T1000 (cell line): ENCODE data around the gene DNAH7.
"Not testable (repeated sequence)": the region's sequence is repeated elsewhere in the genome, so short reads cannot be mapped to it uniquely, and the experiment has no call there.

ENCODE experiments used
- DNase-seq: peaks from one replicate; lab custom pipeline; 2025; ENCODE audit warnings: mixed read lengths; lab: John Stamatoyannopoulos, UW

The DNAH7 gene

DNA sequence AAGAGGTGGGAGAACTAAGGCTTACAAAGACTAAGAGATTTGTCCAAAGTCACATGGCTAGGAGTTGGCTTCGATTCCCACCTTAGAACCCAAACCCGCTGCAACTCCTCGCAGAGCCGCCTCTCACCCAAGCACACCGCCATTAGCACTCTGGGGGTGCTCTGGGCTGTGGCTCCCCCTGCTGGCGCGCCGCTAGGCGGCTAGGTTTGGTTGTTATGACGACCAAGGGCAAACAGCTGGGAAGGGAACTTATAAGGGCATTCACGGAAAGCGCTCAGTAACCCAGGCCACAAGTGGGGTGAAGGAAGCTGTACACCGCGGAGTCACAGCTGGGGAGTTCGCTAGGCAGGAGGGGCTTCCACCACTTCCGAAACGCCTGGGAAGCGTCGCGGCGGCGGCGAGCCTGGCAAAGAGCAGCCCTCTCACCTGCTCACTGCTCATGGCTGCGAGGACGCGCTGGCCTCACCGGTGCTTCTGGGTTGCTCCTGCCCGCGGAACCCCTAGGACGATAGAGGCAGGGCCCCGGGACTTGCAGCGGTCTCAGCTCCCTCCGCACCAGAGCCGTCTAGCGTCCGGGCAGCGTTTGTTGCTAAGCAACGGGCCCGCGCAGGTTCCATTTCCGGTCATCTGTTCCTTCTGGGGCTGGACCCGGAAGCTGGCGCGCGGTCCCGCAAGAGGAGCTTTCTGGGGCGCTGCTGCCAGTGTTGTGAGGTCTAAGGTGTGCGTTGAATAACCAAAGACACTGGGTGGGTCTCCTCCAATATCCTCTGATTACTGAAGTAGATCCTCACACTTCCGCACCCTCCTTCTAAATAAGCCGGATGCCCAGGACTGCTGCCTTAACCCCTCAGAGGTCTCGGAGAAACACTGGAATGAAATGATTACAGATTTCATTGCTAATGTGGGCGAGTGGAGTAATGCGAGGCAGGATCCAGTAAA, at the start of gene DNAH7:
Gene DNAH7, minus strand, starts transcription at position 567 of the 939 bp plus-strand sequence. Its CDS starts 126 bp downstream, at position 441.
- DNase-seq, result peak; percentile 70

DNA sequence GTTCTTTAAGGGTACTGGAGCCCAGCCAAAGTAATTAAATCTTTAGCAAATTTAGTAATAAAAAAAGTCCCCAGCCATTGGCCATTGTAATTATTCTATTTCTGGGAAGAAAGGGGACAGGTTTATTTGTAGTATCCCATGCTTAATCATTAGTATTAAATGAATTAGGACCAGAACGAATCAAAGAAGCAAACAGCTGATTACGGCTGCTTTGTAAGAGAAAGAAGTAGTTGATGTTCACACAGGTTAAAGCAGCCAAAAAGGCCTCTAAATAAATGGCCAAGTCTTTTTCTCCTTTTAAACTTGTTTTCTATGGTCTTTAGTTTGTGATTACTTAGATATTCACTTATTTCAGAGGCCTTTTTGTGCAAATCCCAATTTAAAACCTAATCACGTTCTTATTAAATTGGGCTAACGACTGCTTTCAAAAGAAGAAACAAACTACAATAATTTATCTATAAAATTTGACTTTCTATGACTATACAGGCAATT, 48.6 kb upstream of the DNAH7 start:
- no peak for DNase-seq

DNA sequence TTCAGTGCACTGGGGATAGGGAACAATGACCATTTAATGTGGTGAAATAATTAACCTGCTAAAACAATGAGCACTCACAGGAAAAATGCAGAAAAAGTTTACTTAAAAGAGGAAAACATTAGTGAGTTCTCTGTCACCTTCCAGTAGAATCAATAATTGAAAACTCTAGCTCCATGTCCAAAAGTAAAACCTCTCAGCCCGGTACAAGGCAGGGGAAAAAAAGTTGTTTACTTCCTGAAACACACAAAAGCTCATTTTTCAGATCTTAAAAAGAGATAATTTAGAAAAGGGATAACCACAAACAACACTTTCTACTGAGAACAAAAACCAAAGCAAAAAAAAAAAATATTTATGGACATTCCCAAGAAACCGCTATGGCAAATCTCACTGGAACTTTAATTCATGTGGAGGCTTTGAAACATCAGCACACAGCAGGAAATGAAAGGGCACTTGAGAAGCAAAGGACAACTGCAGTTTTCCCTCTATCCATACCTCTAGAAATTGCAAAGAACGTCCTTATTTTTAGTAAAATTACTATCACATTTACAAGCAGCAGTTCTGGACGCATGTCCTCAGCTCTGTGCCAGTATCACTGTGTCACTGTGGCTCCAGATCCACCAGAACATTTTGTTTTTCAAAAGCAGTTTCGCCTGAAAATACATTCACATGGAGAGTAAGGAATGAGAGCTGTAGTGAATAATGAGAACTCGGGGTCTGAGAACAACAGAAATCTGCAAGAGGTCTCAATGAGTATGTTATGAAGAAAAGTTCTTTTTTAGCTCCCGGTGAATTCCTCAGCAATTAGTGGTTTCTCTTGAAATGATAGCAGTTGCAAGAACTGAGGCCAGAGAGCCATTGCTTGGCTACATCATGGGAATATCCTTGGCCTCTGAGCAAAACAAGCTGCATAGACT, 44.7 kb upstream of the DNAH7 start:
- DNase-seq, result no peak

DNA sequence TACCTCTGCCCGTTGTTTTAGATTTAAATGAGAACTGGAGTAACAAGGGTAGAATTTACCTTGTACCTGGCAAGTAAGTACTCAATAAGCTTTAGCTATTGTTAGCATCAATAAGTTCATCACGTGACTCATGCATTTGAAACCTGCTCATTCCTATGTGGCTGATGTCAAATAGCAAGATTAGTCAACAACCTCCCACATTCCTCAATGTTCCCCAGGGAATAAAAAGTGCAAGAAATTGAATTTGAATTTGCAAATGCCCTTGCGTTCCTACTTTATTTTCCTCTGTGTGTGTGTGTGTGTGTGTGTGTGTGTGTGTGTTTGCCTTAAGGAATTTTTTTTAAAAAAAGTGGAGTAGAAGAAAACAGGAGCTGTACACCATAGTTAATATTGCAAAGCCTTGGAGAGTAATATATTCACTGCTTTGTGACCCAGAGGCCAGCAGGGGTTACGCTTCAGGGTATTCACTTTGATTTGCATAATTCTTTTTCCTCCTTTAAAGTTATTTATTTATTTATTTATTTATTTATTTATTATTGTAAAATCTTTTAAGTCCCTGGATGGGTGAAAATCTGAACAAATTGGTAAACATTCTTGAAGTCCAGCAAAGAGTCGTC, 43.9 kb upstream of the DNAH7 start:
- DNase-seq, result peak; percentile 32

DNA sequence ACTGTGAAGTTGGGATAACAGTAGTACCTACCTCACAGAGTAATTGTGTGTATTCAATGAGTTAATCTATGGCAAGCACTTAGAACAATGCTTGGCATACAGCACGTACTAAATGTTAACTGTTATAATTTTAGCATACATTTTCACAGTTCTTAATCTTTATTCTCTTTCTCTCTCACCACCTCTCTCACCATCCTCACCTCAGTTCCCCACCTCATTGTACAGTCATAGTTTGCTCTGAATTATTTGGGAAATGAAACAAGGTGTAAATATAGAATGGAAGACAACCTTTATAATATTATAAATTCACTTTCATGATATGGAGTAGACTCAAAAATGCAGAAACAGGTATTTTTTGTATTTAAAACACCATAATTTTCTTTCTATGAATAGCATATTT, 40.0 kb upstream of the DNAH7 start:
- DNase-seq, result no peak

DNA sequence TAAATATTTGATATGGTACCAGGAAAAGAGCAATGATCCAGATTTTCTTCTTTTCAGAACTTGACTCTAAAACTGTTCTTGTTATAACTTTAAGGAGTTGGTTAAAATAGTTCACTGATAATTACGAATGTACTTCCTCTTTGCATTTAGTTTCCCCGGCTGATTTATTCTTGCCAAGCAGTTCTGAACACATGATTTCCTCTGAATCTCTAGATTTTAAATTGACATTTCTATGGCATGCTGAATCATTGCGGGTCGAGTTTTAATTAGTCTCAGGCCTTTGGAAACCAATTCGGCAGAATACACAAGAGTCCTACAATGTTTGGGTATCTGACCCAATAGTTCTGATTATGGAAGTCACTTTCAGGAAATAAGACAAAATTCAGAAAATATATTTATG, 37.3 kb upstream of the DNAH7 start:
- DNase-seq, result no peak

DNA sequence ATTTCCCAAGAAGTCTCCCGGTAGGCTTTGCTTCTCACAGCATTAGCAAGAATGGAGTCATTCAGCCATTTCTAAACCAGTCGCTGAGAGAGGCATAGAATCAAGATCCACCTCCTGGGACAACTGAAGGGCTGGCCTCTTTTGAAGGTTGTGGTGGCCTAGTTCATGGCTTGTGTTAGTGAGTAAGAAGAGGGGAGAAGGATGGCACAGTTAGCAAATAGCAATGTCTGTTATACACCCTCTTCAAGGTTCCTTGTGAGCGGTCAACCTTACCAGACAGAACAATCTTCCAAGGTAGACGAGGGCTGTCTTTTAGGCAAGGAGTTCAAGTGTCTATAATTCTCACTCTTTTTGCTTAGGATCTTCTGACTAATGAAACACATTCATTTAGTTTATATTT, 35.4 kb upstream of the DNAH7 start:
- DNase-seq, result no peak

DNA sequence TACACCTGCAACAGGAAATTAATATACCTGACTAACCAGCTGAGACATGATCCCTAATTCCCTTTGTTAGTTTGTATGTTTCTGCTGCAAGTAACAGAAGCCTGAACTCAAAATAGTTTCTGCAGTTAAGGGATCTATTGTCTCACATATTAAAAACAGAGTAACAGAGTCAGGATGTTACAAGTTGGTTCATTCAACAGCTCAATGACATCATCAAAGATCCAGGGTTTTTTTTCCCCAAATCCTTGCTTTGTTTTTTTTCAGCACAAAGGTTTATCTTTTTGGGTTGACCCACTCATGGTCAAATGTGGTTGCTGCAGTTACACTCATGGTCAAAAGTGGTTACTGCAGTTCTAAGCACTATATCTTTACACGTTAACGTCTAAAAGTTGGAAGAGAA, 35.0 kb upstream of the DNAH7 start:
- DNase-seq, result no peak

DNA sequence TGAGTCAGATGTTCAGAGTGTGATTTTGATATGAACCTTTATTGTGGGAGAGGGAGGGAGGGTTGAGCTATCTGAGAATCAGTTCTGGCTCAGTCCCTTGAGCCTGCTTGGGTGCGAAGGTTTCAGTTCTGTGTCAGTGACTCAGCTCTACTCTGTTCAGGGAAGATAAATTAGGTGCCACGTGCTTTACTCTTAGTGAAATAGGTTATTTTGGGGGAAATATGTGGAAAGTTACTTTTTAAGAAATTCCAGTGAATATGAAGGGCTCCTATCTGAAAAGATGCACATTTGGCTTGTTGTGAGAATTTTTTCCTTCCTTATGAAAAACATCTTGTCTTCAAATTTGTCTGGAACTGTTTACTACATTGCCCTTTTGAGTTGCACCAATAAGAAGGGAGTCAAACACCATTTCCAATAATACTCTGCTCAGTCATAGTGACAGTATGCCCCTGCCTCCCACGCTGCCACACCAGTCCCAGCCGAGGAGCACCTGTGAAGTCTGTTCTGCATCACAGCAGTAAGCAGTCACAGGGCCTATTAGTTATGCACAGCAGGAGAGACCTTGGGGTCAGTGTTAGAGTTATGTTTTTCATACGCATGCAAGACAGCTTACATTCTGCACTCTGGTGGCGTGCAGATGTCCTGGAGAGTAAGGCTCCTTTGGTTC, 32.8 kb upstream of the DNAH7 start:
- no peak for DNase-seq

DNA sequence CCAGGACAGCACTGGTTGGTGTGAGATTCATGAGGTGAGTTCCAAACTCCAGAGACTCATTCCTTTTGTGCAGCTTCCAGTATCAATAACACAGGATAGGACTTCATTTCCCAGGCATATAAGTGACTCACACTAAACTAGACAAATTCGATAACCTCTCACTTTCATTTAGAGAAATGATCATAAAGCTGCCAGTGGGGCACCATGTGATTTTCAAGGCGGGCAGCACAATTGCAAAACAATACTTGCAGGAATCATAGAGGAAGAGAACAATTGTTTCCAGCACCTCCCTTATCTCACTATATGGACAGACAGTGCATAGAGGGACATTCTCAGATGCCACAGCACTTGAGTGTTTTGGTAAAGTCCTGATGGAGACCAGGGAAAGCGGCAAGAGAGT, 31.3 kb upstream of the DNAH7 start:
- no peak for DNase-seq

DNA sequence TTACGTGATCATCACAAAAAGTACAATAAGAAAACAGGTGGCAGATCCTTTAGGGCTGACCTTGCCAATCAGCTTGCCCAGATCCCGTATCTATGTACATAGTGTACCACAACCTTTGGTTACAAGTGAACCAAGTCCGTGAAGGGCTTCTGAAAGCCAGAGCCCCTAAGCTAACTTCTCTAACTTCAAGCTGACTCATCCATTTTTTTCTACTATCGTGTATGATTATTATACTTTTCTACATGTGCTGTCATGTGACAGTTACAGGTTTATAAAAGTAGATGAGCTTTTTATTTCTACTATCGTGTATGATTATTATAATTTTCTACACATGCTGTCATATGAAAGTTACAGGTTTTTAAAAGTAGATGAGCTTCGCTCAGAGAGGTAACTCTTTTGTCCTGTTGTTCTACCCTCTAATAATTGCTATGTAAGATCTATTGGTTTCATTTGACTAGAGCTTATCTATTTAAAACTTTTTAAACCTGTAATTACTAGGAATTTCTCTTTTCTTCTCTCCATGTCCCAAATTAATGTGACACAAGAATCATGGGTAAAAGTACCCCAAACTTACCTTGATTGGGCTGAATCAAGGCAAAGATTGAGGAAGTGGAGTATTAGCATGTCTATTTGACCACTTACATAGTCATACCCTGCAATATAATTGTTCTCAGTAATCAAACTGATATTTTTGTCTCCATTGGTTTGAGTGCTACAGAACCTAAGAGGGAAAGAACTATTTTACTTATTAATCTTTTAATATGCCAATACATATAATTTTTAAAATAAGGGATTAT, 29.4 kb upstream of the DNAH7 start:
- no peak for DNase-seq

DNA sequence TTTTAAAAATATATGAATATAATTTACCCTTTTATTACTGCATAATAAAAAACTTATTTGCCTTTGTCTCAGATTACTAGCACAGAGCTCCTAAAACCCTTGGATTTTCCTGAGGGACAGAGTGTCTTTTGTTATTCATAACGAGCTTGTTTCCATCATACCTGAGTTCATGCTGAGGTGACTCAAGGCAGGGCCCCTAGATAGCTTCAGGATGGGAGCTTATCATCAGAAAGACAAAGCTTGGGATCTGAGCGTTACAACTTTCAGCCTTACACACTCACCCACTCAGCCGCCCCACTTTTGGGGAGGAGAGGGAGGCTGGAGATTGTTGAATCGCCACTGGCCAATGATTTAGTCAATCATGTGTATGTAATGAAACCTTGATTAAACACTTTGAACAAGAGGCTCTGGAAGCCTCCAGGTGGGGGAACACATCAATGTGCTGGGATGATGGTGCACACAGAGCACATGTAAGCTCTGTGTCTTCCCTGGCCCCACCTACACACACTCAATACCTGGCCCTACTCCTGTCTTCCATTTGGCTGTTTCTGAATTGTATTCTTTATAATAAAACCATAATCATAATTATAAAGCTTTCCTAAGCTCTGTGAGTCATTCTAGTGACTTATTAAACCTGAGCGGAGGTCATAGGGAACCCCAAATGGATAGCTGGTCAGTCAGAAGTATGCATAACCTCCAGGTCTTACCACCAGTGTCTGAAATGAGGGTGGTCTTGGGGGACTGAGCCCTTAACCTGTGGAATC, 28.5 kb upstream of the DNAH7 start:
- DNase-seq, result no peak

DNA sequence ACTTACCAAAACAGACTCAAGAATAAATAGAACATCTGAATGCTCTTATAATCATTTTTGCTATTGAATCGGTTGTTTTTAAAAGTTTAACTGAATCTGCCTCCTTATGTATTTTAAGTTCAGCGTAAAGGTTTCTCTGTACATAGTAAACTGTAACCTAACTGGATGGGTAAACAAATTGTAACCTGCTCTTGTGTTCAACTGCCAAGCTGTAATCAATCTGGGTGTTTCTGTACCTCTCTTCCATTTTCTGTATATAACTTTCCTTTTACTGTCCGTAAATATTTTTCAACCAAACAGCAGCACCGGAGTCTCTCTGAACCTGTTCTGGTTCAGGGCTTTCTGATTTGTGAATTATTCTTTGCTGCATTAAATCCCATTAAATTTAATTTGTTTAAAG, 27.6 kb upstream of the DNAH7 start:
- no peak for DNase-seq

DNA sequence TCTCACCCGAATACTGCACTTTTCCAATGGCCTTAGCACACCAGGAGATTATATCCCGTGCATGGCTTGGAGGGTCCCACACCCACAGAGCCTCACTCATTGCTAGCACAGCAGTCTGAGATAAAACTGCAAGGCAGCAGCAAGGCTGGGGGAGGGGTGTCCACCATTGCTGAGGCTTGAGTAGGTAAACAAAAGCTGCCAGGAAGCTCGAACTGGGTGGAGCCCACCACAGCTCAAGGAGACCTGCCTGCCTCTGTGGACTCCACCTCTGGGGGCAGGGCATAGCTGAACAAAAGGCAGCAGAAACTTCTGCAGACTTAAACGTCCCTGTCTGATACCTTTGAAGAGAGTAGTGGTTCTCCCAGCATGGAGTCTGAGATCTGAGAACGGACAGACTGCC, 20.8 kb upstream of the DNAH7 start:
- DNase-seq, result not testable (repeated sequence)

DNA sequence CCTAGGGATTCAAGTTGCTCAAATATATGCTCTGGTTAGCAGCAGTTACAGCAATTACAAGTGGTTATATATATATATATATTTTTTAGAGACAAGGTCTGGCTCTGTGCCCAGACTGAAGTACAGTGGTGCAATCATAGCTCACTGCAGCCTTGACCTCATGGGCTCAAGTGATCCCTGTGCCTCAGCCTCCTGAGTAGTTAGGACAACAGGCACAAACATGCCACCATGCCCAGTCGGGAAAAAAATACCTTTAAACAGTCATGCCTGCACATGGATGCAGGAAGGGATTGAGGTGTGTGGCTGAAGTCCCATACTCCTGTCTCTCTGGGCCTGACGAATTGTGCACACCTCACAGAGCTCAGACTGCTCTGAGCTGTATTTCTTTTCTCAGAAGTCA, 19.6 kb upstream of the DNAH7 start:
- no peak for DNase-seq

DNA sequence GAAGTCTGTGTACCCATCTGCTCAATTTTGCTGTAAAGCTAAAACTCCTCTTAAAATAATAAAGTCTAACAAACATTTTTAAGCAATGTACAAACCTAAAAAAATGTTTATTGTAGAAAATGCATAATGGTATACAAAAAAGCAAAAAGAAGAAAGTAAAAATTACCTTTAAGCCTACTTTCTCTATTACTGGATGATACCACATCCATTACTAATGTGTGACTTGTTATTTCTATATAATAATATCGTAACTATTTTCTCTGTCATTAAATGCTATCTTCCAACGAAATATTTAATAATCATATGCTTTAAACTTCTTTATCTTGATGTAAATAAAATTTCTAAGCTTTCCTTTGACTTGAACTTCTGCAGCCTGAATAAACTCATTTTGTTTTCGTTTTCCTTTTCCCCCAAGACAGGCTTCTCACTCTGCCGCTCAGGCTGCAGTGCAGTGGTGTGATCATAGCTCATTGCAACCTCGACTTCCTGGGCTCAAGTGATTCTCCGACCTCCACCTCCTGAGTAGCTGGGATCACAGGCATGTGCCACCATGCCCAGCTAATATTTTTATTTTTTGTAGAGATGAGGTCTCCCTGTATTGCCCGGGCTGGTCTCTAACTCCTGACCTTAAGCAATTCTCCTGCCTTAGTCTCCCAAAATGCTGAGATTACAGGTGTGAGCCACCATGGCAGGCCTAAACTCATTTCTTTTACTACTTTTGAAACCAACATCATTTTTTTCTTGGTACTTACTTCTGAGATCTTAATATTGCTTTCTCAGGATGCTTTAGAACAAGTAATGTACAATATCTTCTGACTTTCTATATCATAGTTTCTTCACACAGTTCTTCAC, 18.1 kb upstream of the DNAH7 start:
- no peak for DNase-seq

DNA sequence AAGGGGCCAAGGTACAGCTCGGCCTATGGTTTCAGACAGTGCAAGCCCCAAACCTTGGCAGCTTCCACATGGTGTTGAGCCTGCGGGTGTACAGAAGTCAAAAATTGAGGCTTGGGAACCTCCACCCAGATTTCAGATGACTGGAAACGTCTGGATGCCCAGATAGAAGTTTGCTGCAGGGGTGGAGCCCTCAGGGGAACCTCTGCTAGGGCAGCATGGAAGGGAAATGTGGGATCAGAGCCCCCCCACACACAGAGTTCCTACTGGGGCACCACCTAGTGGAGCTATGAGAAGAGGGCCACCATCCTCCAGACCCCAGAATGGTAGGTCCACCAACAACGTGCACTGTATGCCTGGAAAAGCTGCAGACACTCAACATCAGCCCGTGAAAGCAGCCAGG, 15.0 kb upstream of the DNAH7 start:
- no peak for DNase-seq

DNA sequence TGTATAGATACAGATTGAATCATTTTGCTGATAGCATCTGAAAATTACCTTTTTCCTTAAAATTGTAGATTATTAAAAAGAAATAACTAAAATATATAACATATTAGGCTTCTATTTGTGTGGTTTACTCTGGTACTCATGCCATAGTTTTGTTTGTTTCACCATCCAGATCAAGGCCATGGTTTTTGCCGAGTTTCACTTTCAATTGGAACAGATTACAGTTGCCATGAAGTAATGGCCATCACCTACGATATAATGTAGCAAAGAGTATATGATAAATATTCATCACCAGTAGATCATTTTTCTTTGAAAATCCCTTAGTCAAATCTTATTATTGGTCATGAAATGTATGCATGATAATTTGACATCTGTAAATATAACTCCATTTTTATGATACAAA, 11.9 kb upstream of the DNAH7 start:
- DNase-seq, result no peak

DNA sequence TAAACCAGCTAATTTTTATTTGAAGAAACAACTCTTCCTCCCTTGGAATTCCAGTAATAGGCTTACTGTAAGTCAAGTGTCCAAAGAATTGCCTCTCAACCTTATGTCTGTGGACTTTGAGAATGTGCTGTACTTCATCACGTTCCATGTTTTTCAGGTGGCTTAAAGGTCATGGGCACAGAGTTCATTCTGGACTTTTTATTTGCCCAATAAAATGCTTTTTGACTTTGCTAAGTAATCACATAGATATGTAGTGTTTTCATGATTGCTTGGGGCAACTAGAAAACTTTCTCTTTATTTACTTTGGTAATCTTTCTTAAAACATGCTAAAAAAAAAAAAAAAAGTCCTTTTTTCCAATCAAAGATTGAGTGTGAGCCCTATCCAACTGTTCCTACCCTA, 10.4 kb upstream of the DNAH7 start:
- DNase-seq, result no peak
